ENCODE results near the gene LAMC2. TPM values are rescaled to one million over a fixed set of nuclear protein-coding genes. Genes with fewer than 3 reads are reported as not detected.

The LAMC2 gene
- not detected for total RNA-seq
- not detected for polyA plus RNA-seq

DNA sequence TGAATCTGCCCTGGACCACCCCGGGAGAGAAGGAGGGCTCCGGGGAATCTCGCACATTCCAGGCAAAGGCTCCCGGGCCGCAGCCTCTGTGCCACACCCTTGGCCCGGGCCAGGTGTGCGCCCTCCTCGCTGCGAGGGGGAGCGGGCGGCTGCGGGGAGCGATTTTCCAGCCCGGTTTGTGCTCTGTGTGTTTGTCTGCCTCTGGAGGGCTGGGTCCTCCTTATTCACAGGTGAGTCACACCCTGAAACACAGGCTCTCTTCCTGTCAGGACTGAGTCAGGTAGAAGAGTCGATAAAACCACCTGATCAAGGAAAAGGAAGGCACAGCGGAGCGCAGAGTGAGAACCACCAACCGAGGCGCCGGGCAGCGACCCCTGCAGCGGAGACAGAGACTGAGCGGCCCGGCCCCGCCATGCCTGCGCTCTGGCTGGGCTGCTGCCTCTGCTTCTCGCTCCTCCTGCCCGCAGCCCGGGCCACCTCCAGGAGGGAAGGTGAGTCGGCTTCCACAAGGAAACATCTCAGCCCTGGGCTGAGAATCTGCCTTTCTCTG, at the start of gene LAMC2:
TSS of gene LAMC2 (plus strand) at position 324 of the 550 bp plus-strand sequence. CDS start at position 413, 89 bp downstream.
- intact Hi-C loops (cut with micrococcal nuclease): no loop called here
- Mint-ChIP-seq H3K36me3 (no peaks in the 10 kb centered on the region), H3K27ac (no peak within 1 kb of the TSS), H3K4me3 (no peak within 1 kb of the TSS), H3K4me1 (peaks cover 0 to under 1% (median 0%) of the 10 kb centered on the region in 4 donors), H3K27me3 (peaks cover 14 to 22% of the 10 kb centered on the region in 2 donors), H3K9me3 (no peaks in the 10 kb centered on the region)
- ChIA-PET CTCF (ENCODE audit: partially characterized antibody) (no interaction called here), POLR2A (ENCODE audit: partially characterized antibody) (no interaction called here)
- Histone ChIP-seq H3K27me3 (ENCODE audit: insufficient read depth, low read length) (peaks cover 11% of the 10 kb centered on the region), H3K4me3 (ENCODE audit: low read length in 2 of 2) (no peak within 1 kb of the TSS), H3K9me3 (ENCODE audit: control insufficient read depth in 1 of 2, low read length in 2 of 2) (no peaks in the 10 kb centered on the region), H3K36me3 (ENCODE audit: insufficient read depth, low read length) (no peaks in the 10 kb centered on the region), H3K4me1 (ENCODE audit: insufficient read depth, low read length) (no peaks in the 10 kb centered on the region), H3K27ac (ENCODE audit: low read depth, low read length) (no peak within 1 kb of the TSS)
- no peak for DNase-seq

DNA sequence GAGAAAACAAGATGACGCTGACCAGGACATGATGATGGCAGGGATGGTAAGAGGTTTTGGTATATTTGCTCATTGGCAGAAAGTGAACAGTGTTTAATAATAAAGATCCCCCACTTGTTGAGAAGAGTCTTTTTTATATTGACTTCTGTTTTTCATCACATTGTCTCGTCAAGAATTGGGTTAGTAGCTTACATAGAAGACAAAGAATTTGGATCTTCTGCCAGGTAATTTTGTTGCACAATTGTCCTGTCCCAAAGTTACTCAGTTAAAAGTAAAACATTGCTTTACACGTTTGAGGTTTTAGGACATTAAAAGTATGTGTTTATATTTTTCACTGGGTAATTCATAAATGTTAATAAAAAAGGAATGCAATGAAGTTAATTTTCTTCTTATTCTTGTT, 48.3 kb upstream of the LAMC2 start:
- no peaks in the 10 kb centered on the region for H3K36me3 ChIP-seq (ENCODE audit: insufficient read depth, low read length)

DNA sequence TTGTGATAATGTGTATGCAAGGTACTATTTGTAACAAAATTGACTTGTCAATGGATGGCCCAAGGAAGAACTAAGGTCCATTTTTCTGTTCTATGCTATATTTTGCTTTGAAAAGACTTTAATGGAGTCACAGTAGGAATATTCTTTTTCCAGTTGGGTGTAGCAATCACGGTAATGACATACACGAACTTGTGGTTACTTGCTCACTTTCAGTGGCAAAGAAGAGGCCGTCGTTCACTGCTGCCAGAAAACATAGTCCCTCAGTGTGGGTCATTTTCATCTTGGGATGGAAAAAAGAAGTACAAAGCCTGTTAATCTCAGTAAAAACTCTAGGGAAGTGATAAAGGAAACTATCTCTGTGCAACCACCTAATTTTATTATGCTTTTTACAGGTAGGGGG, 47.8 kb upstream of the LAMC2 start:
- Mint-ChIP-seq H3K4me1 (no peaks in the 10 kb centered on the region), H3K4me3 (no peak overlapping the region), H3K27me3 (peaks cover 0 to 9% of the 10 kb centered on the region in 2 donors), H3K27ac (no peak overlapping the region), H3K9me3 (no peaks in the 10 kb centered on the region), H3K36me3 (no peaks in the 10 kb centered on the region)
- ChIA-PET POLR2A (ENCODE audit: partially characterized antibody) (no interaction called here), CTCF (ENCODE audit: partially characterized antibody) (no interaction called here)
- H3K36me3 ChIP-seq (ENCODE audit: insufficient read depth, low read length): no peaks in the 10 kb centered on the region
- no peak overlapping the region for H3K27ac ChIP-seq (ENCODE audit: low read depth, low read length)
- H3K4me3 ChIP-seq (ENCODE audit: low read length in 2 of 2): no peak overlapping the region
- no peaks in the 10 kb centered on the region for H3K27me3 ChIP-seq (ENCODE audit: insufficient read depth, low read length)
- intact Hi-C loops (cut with micrococcal nuclease): no loop called here
- H3K9me3 ChIP-seq (ENCODE audit: control insufficient read depth in 1 of 2, low read length in 2 of 2): no peaks in the 10 kb centered on the region
- H3K4me1 ChIP-seq (ENCODE audit: insufficient read depth, low read length): no peaks in the 10 kb centered on the region
- no peak for DNase-seq

More for the DNA sequence above, 48.3 kb upstream of the LAMC2 start:
- no peak overlapping the region for H3K4me3 ChIP-seq (ENCODE audit: low read length in 2 of 2)
- H3K27ac ChIP-seq (ENCODE audit: low read depth, low read length): no peak overlapping the region
- Mint-ChIP-seq H3K27ac (no peak overlapping the region), H3K4me3 (no peak overlapping the region), H3K36me3 (no peaks in the 10 kb centered on the region), H3K27me3 (peaks cover 0 to 9% of the 10 kb centered on the region in 2 donors), H3K9me3 (no peaks in the 10 kb centered on the region), H3K4me1 (no peaks in the 10 kb centered on the region)
- no peaks in the 10 kb centered on the region for H3K4me1 ChIP-seq (ENCODE audit: insufficient read depth, low read length)
- intact Hi-C loops (cut with micrococcal nuclease): no loop called here
- POLR2A ChIA-PET (ENCODE audit: partially characterized antibody): no interaction called here
- CTCF ChIA-PET (ENCODE audit: partially characterized antibody): no interaction called here
- H3K27me3 ChIP-seq (ENCODE audit: insufficient read depth, low read length): no peaks in the 10 kb centered on the region
- no peak for DNase-seq
- no peaks in the 10 kb centered on the region for H3K9me3 ChIP-seq (ENCODE audit: control insufficient read depth in 1 of 2, low read length in 2 of 2)

DNA sequence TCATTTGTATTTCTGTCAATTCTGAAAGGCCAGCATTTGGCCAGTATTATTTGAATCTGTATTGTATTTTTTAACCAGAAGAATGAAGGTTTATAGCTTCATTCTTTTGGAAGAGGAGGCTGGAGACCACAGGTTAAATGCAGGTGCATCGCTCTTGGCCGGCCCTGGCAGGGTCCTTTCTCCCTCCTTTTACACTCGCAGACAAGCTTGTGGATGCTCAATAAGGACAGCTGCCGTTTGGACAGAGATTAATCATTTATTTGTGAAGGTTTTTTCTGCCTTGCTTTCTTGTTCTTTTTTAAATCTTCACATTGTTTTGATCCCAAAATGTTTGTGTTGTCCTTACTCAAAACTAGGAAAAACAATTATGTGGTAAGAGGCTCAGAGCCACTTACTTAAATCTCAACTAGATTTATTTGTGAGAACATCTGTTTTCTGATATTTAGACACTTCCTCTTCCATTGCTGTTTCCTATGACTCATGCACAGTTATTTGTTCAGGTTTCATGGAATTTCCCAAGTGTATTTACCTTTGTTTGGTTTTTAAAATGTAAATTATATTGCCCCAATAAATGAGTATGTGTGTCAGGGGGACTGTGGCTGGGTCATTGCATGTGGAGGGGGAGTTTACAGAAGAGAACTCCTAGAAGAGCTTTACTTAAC, 46.7 kb upstream of the LAMC2 start:
- Mint-ChIP-seq H3K27ac (no peak overlapping the region), H3K27me3 (peaks cover 0 to 9% of the 10 kb centered on the region in 2 donors), H3K4me3 (no peak overlapping the region), H3K9me3 (no peaks in the 10 kb centered on the region), H3K4me1 (no peaks in the 10 kb centered on the region), H3K36me3 (no peaks in the 10 kb centered on the region)
- CTCF ChIA-PET (ENCODE audit: partially characterized antibody): no interaction called here
- POLR2A ChIA-PET (ENCODE audit: partially characterized antibody): no interaction called here
- H3K4me3 ChIP-seq (ENCODE audit: low read length in 2 of 2): no peak overlapping the region
- DNase-seq: no peak
- H3K9me3 ChIP-seq (ENCODE audit: control insufficient read depth in 1 of 2, low read length in 2 of 2): no peaks in the 10 kb centered on the region
- no peak overlapping the region for H3K27ac ChIP-seq (ENCODE audit: low read depth, low read length)
- H3K27me3 ChIP-seq (ENCODE audit: insufficient read depth, low read length): no peaks in the 10 kb centered on the region
- H3K36me3 ChIP-seq (ENCODE audit: insufficient read depth, low read length): no peaks in the 10 kb centered on the region
- intact Hi-C loops (cut with micrococcal nuclease): no loop called here
- no peaks in the 10 kb centered on the region for H3K4me1 ChIP-seq (ENCODE audit: insufficient read depth, low read length)

DNA sequence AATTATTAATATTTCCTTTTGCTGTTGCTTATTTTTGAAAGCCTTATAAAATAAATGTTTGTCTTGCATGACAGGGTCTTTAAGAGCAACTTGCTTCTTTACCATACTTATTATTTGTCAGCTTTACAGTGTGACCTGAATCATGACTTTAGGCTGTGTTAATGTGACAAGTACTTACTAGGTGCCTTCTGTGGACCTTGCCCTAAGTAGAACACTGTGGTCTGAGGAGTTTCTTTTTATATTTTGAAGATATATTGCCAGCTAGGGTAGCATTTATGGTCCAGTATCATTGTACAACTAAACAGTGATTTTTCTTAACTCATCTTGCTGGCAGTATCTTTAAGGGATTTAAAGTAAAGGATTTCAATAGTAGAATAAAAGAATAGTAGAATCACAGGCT, 45.4 kb upstream of the LAMC2 start:
- H3K27ac ChIP-seq (ENCODE audit: low read depth, low read length): no peak overlapping the region
- no peaks in the 10 kb centered on the region for H3K36me3 Mint-ChIP-seq
- no peak overlapping the region for H3K27ac Mint-ChIP-seq
- no peak for DNase-seq
- CTCF ChIA-PET (ENCODE audit: partially characterized antibody): no interaction called here
- no peaks in the 10 kb centered on the region for H3K9me3 ChIP-seq (ENCODE audit: control insufficient read depth in 1 of 2, low read length in 2 of 2)
- intact Hi-C loops (cut with micrococcal nuclease): no loop called here
- POLR2A ChIA-PET (ENCODE audit: partially characterized antibody): no interaction called here
- H3K4me3 ChIP-seq (ENCODE audit: low read length in 2 of 2): no peak overlapping the region
- no peak overlapping the region for H3K4me3 Mint-ChIP-seq
- no peaks in the 10 kb centered on the region for H3K36me3 ChIP-seq (ENCODE audit: insufficient read depth, low read length)
- H3K27me3 Mint-ChIP-seq: peaks cover 2 to 7% of the 10 kb centered on the region in 2 donors
- no peaks in the 10 kb centered on the region for H3K27me3 ChIP-seq (ENCODE audit: insufficient read depth, low read length)
- H3K4me1 Mint-ChIP-seq: no peaks in the 10 kb centered on the region
- no peaks in the 10 kb centered on the region for H3K4me1 ChIP-seq (ENCODE audit: insufficient read depth, low read length)
- no peaks in the 10 kb centered on the region for H3K9me3 Mint-ChIP-seq

DNA sequence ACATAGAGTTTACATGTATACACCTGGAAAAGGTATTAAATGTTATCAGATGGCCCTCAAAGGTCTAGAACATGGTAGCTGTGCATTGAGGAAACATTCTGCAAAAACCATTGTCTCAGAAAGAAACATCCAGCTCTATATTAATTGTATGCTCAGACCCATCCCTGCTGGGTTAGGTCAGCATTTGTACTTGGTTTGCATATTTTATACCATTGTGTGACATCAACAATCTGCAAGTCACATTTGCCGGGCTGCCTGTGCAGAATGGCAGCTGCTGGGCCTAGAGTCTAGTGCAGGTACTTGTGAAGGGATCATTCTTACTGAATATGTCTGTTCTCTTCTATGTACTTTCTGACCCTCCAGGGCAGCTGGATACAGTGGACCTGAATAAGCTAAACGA, 43.9 kb upstream of the LAMC2 start:
- H3K27me3 ChIP-seq (ENCODE audit: insufficient read depth, low read length): no peaks in the 10 kb centered on the region
- Mint-ChIP-seq H3K9me3 (no peaks in the 10 kb centered on the region), H3K27ac (no peak overlapping the region), H3K36me3 (no peaks in the 10 kb centered on the region), H3K4me3 (no peak overlapping the region), H3K4me1 (no peaks in the 10 kb centered on the region), H3K27me3 (peaks cover 2 to 7% of the 10 kb centered on the region in 2 donors)
- H3K27ac ChIP-seq (ENCODE audit: low read depth, low read length): no peak overlapping the region
- H3K4me3 ChIP-seq (ENCODE audit: low read length in 2 of 2): no peak overlapping the region
- no peak for DNase-seq
- CTCF ChIA-PET (ENCODE audit: partially characterized antibody): no interaction called here
- no peaks in the 10 kb centered on the region for H3K4me1 ChIP-seq (ENCODE audit: insufficient read depth, low read length)
- intact Hi-C loops (cut with micrococcal nuclease): no loop called here
- H3K9me3 ChIP-seq (ENCODE audit: control insufficient read depth in 1 of 2, low read length in 2 of 2): no peaks in the 10 kb centered on the region
- POLR2A ChIA-PET (ENCODE audit: partially characterized antibody): no interaction called here
- H3K36me3 ChIP-seq (ENCODE audit: insufficient read depth, low read length): no peaks in the 10 kb centered on the region

DNA sequence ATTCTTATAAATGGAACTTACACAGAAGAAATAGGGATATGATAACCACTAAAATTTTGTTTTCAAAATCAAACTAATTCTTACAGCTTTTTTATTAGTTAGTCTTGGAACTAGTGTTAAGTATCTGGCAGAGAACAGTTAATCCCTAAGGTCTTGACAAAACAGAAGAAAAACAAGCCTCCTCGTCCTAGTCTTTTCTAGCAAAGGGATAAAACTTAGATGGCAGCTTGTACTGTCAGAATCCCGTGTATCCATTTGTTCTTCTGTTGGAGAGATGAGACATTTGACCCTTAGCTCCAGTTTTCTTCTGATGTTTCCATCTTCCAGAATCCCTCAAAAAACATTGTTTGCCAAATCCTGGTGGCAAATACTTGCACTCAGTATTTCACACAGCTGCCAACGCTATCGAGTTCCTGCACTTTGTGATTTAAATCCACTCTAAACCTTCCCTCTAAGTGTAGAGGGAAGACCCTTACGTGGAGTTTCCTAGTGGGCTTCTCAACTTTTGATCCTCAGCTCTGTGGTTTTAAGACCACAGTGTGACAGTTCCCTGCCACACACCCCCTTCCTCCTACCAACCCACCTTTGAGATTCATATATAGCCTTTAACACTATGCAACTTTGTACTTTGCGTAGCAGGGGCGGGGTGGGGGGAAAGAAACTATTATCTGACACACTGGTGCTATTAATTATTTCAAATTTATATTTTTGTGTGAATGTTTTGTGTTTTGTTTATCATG, 42.3 kb upstream of the LAMC2 start:
- Histone ChIP-seq H3K4me3 (ENCODE audit: low read length in 2 of 2) (no peak overlapping the region), H3K36me3 (ENCODE audit: insufficient read depth, low read length) (no peaks in the 10 kb centered on the region), H3K27ac (ENCODE audit: low read depth, low read length) (no peak overlapping the region), H3K27me3 (ENCODE audit: insufficient read depth, low read length) (no peaks in the 10 kb centered on the region), H3K4me1 (ENCODE audit: insufficient read depth, low read length) (no peaks in the 10 kb centered on the region), H3K9me3 (ENCODE audit: control insufficient read depth in 1 of 2, low read length in 2 of 2) (no peaks in the 10 kb centered on the region)
- H3K4me1 Mint-ChIP-seq: no peaks in the 10 kb centered on the region
- no peak overlapping the region for H3K27ac Mint-ChIP-seq
- intact Hi-C loops (cut with micrococcal nuclease): no loop called here
- DNase-seq: no peak
- CTCF ChIA-PET (ENCODE audit: partially characterized antibody): no interaction called here
- H3K4me3 Mint-ChIP-seq: no peak overlapping the region
- H3K27me3 Mint-ChIP-seq: peaks cover 2% of the 10 kb centered on the region in 2 donors
- H3K9me3 Mint-ChIP-seq: no peaks in the 10 kb centered on the region
- POLR2A ChIA-PET (ENCODE audit: partially characterized antibody): no interaction called here
- no peaks in the 10 kb centered on the region for H3K36me3 Mint-ChIP-seq

All from CD4-positive, alpha-beta memory T cell (primary cell).